Glutamatergic neuron (in vitro differentiated cells): ENCODE measurements around the gene PCDHA5. TPM values are rescaled to one million over a fixed set of nuclear protein-coding genes. Genes with fewer than 3 reads are reported as not detected.
"Not testable (repeated sequence)": the region's sequence is repeated elsewhere in the genome, so short reads cannot be mapped to it uniquely, and the experiment has no call there.

Experiments used
- DNase-seq: peaks from one replicate; pipeline ENCODE4 v3.0.0; 2022
- H3K27ac Mint-ChIP-seq: one replicate; pipeline ENCODE4 v1.8.0; 2020; ENCODE audit warnings: mild to moderate bottlenecking, mixed read lengths, inconsistent platforms; ENCODE audit not compliant: unreplicated experiment
- H3K27me3 Mint-ChIP-seq: one replicate; pipeline ENCODE4 v1.8.0; 2020; ENCODE audit warnings: mild to moderate bottlenecking, moderate library complexity, mixed read lengths, inconsistent platforms; ENCODE audit not compliant: unreplicated experiment
- H3K36me3 Mint-ChIP-seq: one replicate; pipeline ENCODE4 v1.8.0; 2020; ENCODE audit warnings: mild to moderate bottlenecking, mixed read lengths, inconsistent platforms; ENCODE audit not compliant: unreplicated experiment
- H3K4me1 Mint-ChIP-seq: one replicate; pipeline ENCODE4 v1.8.0; 2020; ENCODE audit warnings: mild to moderate bottlenecking, low read depth, mixed read lengths, inconsistent platforms; ENCODE audit not compliant: unreplicated experiment
- H3K4me3 Mint-ChIP-seq: one replicate; pipeline ENCODE4 v1.8.0; 2020; ENCODE audit warnings: mild to moderate bottlenecking, mixed read lengths, inconsistent platforms; ENCODE audit not compliant: unreplicated experiment
- H3K9me3 Mint-ChIP-seq: one replicate; pipeline ENCODE4 v1.8.0; 2020; ENCODE audit warnings: mild to moderate bottlenecking, moderate library complexity, mixed read lengths, inconsistent platforms; ENCODE audit not compliant: unreplicated experiment
- CTCF ChIP-seq: fragments of 200-600 bp; sonication (generic); IDR thresholded peaks from one replicate; pipeline ENCODE4 v1.5.0; 2021; ENCODE audit not compliant: partially characterized antibody, unreplicated experiment
- total RNA-seq: library from RNA; stranded (reverse); fragmentation: NEBNext Ultra II Directional; extraction: Animal tissue kit (Norgen Biotek cat#: 25700); gene quantifications from one replicate; pipeline ENCODE4 v1.2.1, GENCODE V29; 2021; ENCODE audit not compliant: unreplicated experiment

PCDHA5 gene
- total RNA-seq, 1 donor from 2014 or later = 11.8 TPM

GRCh38 chr5:140791089-140791488 lies 30.3 kb upstream of the PCDHA5 start:
- H3K4me1 Mint-ChIP-seq = no peaks in the 10 kb centered on the region
- peaks cover 21% of the 10 kb centered on the region for H3K9me3 Mint-ChIP-seq
- TF ChIP-seq CTCF = no peak
- no peak for DNase-seq
- peaks cover 3% of the 10 kb centered on the region for H3K27me3 Mint-ChIP-seq
- H3K36me3 Mint-ChIP-seq = peaks cover 27% of the 10 kb centered on the region
- no peak overlapping the region for H3K4me3 Mint-ChIP-seq
- H3K27ac Mint-ChIP-seq = no peak overlapping the region

- H3K4me3 Mint-ChIP-seq = peak within 1 kb of the TSS; percentile 93
- H3K27me3 Mint-ChIP-seq = no peaks in the 10 kb centered on the region
- no peak for TF ChIP-seq CTCF
- DNase-seq = no peak
- peak within 1 kb of the TSS; percentile 97 for H3K27ac Mint-ChIP-seq
- H3K9me3 Mint-ChIP-seq = peaks cover 17% of the 10 kb centered on the region
- H3K36me3 Mint-ChIP-seq = peaks cover 24% of the 10 kb centered on the region
- H3K4me1 Mint-ChIP-seq = no peaks in the 10 kb centered on the region
These were observed 26.7 kb upstream of the PCDHA5 start, which contains the start of gene PCDHA2 for GRCh38 chr5:140794595-140795258. Gene PCDHA2 (plus strand): TSS chr5:140794852.

- TF ChIP-seq CTCF = peak; percentile 59
- H3K27ac Mint-ChIP-seq = peak overlapping the region; percentile 97
- peaks cover 19% of the 10 kb centered on the region for H3K9me3 Mint-ChIP-seq
- H3K4me1 Mint-ChIP-seq = no peaks in the 10 kb centered on the region
- H3K27me3 Mint-ChIP-seq = no peaks in the 10 kb centered on the region
- H3K36me3 Mint-ChIP-seq = peaks cover 27% of the 10 kb centered on the region
- peak overlapping the region; percentile 93 for H3K4me3 Mint-ChIP-seq
- no peak for DNase-seq
These were observed 26.2 kb upstream of the PCDHA5 start for GRCh38 chr5:140795259-140795641.

GRCh38 chr5:140796072-140796717 lies 25.2 kb upstream of the PCDHA5 start:
- Mint-ChIP-seq H3K9me3 (peaks cover 24% of the 10 kb centered on the region), H3K4me3 (peak overlapping the region; percentile 93), H3K36me3 (peaks cover 34% of the 10 kb centered on the region)
- H3K27me3 Mint-ChIP-seq, H3K4me1 Mint-ChIP-seq, H3K27ac Mint-ChIP-seq, DNase-seq: not testable (repeated sequence)

- Mint-ChIP-seq H3K27ac (no peak overlapping the region), H3K9me3 (peaks cover 26% of the 10 kb centered on the region)
- no peak for DNase-seq
These were observed 24.7 kb upstream of the PCDHA5 start for GRCh38 chr5:140796718-140797095.

More at GRCh38 chr5:140796718-140797095, 24.7 kb upstream of the PCDHA5 start:
- H3K4me3 Mint-ChIP-seq = no peak overlapping the region
- H3K27me3 Mint-ChIP-seq = no peaks in the 10 kb centered on the region
- peaks cover 39% of the 10 kb centered on the region for H3K36me3 Mint-ChIP-seq
- TF ChIP-seq CTCF = no peak
- H3K4me1 Mint-ChIP-seq = no peaks in the 10 kb centered on the region
